GM12878 (cell line): ENCODE results near the gene SEPTIN11. TPM values are rescaled to one million over a fixed set of nuclear protein-coding genes. Genes with fewer than 3 reads are reported as not detected.

ENCODE experiments used
- ATAC-seq: fragments of 200-7000 bp; cut with Tn5 transposase; 3 replicates; pipeline ENCODE4 v1.9.1; 2020; ENCODE audit warnings: mild to moderate bottlenecking, moderate library complexity
- BruUV-seq: library from RNA; stranded (reverse); fragments of 400-500 nt; replicated peaks from 2 replicates; lab custom pipeline; 2021; lab: Mats Ljungman, UMichigan
- CTCF ChIA-PET: fragments of 300-600 bp; sonication (Branson Sonifier 250); formaldehyde crosslinking; extraction: SDS; loops from one replicate; lab custom pipeline; 2021; ENCODE audit warnings: inconsistent platforms; lab: Yijun Ruan, JAX
- POLR2A ChIA-PET: fragments of 350-600 bp; formaldehyde crosslinking; extraction: SDS; loops from one replicate; lab custom pipeline; 2021; ENCODE audit warnings: inconsistent platforms; lab: Charles Lee
- RAD21 ChIA-PET: fragments of 300-600 bp; sonication (Branson Sonifier 250); formaldehyde crosslinking; loops from one replicate; lab custom pipeline; 2023; ENCODE audit warnings: antibody characterized with exemption; ENCODE audit not compliant: unreplicated experiment; lab: Charles Lee
- SMC1A ChIA-PET: fragments of 300-600 bp; sonication (Branson Sonifier 250); formaldehyde crosslinking; loops from one replicate; lab custom pipeline; 2023; ENCODE audit not compliant: unreplicated experiment, uncharacterized antibody; lab: Charles Lee
- DNase-seq: peaks from one replicate; pipeline ENCODE4 v3.0.0-alpha.2; 2011; ENCODE audit warnings: low read depth, low spot score
- FAIRE-seq: peaks from 3 replicates; lab custom pipeline; 2011; peaks lifted over from hg19 to GRCh38; lab: Jason Lieb, UNC
- H2AFZ ChIP-seq: 2 replicates; pipeline ENCODE4 v1.6.0; 2011; ENCODE audit warnings: low read depth, low read length, control low read depth; ENCODE audit not compliant: control insufficient read depth
- H3K27ac ChIP-seq: 2 replicates; pipeline ENCODE4 v1.5.1; 2011; ENCODE audit warnings: control low read depth; ENCODE audit not compliant: control insufficient read depth, insufficient read depth
- H3K27me3 ChIP-seq, 2 experiments: replicated peaks in 1 of 2; 2 replicates each; pipeline versions ENCODE4 v1.6.0 to v1.6.1; 2011; ENCODE audit warnings: low read length in 1 of 2; ENCODE audit not compliant: control insufficient read depth in 2 of 2, insufficient read depth in 2 of 2
- H3K36me3 ChIP-seq, 2 experiments: 2 replicates each; pipeline ENCODE4 v1.5.1; 2011; ENCODE audit warnings: low read length in 1 of 2; ENCODE audit not compliant: control insufficient read depth in 2 of 2, insufficient read depth in 2 of 2
- H3K4me1 ChIP-seq: 2 replicates; pipeline ENCODE4 v1.6.1; 2011; ENCODE audit warnings: mild to moderate bottlenecking, low read length, moderate library complexity, mixed read lengths; ENCODE audit not compliant: control insufficient read depth, insufficient read depth
- H3K4me2 ChIP-seq: 2 replicates; pipeline ENCODE4 v1.6.0; 2011; ENCODE audit warnings: control low read depth; ENCODE audit not compliant: control insufficient read depth, insufficient read depth
- H3K4me3 ChIP-seq: fragments of 200-600 bp; sonication (generic); 2 replicates; pipeline ENCODE4 v1.5.1; 2016
- H3K79me2 ChIP-seq: 2 replicates; pipeline ENCODE4 v1.6.0; 2011; ENCODE audit warnings: low read length; ENCODE audit not compliant: control insufficient read depth, insufficient read depth
- H3K9ac ChIP-seq: 2 replicates; pipeline ENCODE4 v1.8.0; 2011; ENCODE audit warnings: low read length, control low read depth, mixed read lengths; ENCODE audit not compliant: control insufficient read depth, insufficient read depth
- H3K9me3 ChIP-seq: replicated peaks from 3 replicates; pipeline ENCODE4 v1.5.1; 2011; ENCODE audit warnings: mild to moderate bottlenecking, low read length; ENCODE audit not compliant: control insufficient read depth, insufficient read depth
- H4K20me1 ChIP-seq: 2 replicates; pipeline ENCODE4 v1.6.0; 2011; ENCODE audit not compliant: control insufficient read depth, insufficient read depth
- BCL11A ChIP-seq: IDR thresholded peaks from 2 replicates; pipeline ENCODE4 v1.6.1; 2011; ENCODE audit warnings: low read depth, low read length
- BMI1 ChIP-seq: fragments of 450-650 bp; IDR thresholded peaks from 2 replicates; pipeline ENCODE4 v1.6.1; 2016; ENCODE audit warnings: mild to moderate bottlenecking, moderate library complexity, borderline replicate concordance
- BRCA1 ChIP-seq: IDR thresholded peaks from 2 replicates; pipeline ENCODE4 v1.6.1; 2011; ENCODE audit warnings: low read depth, low read length, improper control_type of control experiment
- MEF2A ChIP-seq: IDR thresholded peaks from 2 replicates; pipeline ENCODE4 v1.6.1; 2011; ENCODE audit warnings: low read depth, mild to moderate bottlenecking, low read length, moderate library complexity; ENCODE audit not compliant: insufficient read depth
- NR2C2 ChIP-seq: IDR thresholded peaks from 2 replicates; pipeline ENCODE4 v1.6.1; 2011; ENCODE audit warnings: borderline replicate concordance, low read depth; ENCODE audit not compliant: control insufficient read depth, insufficient read length
- SP1 ChIP-seq: IDR thresholded peaks from one replicate; pipeline ENCODE4 v1.6.1; 2011; ENCODE audit warnings: low read depth, low read length
- SREBF2 ChIP-seq: IDR thresholded peaks from 2 replicates; pipeline ENCODE4 v1.6.1; 2012; ENCODE audit warnings: mild to moderate bottlenecking, low read length
- WRNIP1 ChIP-seq: IDR thresholded peaks from 2 replicates; pipeline ENCODE4 v1.6.1; 2011; ENCODE audit warnings: low read depth, low read length, improper control_type of control experiment, borderline replicate concordance
- WGBS: methylation state at CpG from one replicate; pipeline ENCODE4 v1.1.6; 2016; ENCODE audit warnings: low lambda C conversion rate; ENCODE audit not compliant: insufficient replicate concordance, insufficient coverage; ENCODE audit errors: missing lambda C conversion rate; 5-methylcytosine and 5-hydroxymethylcytosine counted together
- in situ Hi-C: fragments of 300-500 bp; cut with MboI; formaldehyde crosslinking; loops from 9 replicates; pipeline ENCODE4 v1.14.3; 2018; ENCODE audit warnings: mixed read lengths
- intact Hi-C: fragments of 100-400 bp; cut with micrococcal nuclease; formaldehyde crosslinking; loops from one replicate; pipeline ENCODE4 v1.14.2; 2022; ENCODE audit not compliant: unreplicated experiment
- polyA plus RNA-seq, 11 experiments: library from polyadenylated mRNA; depleted of rRNA in 4 of 11; unstranded in 6 of 11; stranded (reverse) in 5 of 11; fragments of >200 nt; fragmentation: Nextera tagmentation in 4 of 11; fragmentation: Illumina TruSeq in 1 of 11; extraction: Ambion mirVana in 4 of 11; extraction: Trizol in 1 of 11; gene quantifications; 1 replicate in 1 of 11; 2 replicates in 10 of 11; pipeline versions ENCODE4 v1.2.1 to v1.2.3, GENCODE V29; 2011 to 2016; ENCODE audit warnings: inconsistent platforms in 2 of 11, missing spikeins in 2 of 11, low read depth in 1 of 11
- total RNA-seq, 4 experiments: library from RNA; depleted of rRNA in 3 of 4; stranded (reverse); fragments of >200 nt in 3 of 4; fragmentation: Illumina TruSeq in 1 of 4; extraction: Trizol in 1 of 4; gene quantifications; 2 replicates each; pipeline versions ENCODE4 v1.2.1 to v1.2.3, GENCODE V29; 2013 to 2021
- TF ChIP-seq, protein P1 (sequence below): fragments of 450-650 bp; IDR thresholded peaks from 2 replicates; pipeline ENCODE4 v1.6.1; 2017; ENCODE audit warnings: mild to moderate bottlenecking, low read depth, inconsistent platforms; ENCODE audit not compliant: poor library complexity, severe bottlenecking
- TF ChIP-seq, protein P2 (sequence below): fragments of 150-350 bp; IDR thresholded peaks from 2 replicates; pipeline ENCODE4 v1.6.1; 2016; ENCODE audit warnings: low read depth, low read length

The SEPTIN11 gene
- total and polyA plus RNA-seq, 10 of the 15 experiments (the other 5 are each of a cell fraction or from before 2014, with no cell fraction given): 24.7 to 160 (median 91.3) TPM

DNA sequence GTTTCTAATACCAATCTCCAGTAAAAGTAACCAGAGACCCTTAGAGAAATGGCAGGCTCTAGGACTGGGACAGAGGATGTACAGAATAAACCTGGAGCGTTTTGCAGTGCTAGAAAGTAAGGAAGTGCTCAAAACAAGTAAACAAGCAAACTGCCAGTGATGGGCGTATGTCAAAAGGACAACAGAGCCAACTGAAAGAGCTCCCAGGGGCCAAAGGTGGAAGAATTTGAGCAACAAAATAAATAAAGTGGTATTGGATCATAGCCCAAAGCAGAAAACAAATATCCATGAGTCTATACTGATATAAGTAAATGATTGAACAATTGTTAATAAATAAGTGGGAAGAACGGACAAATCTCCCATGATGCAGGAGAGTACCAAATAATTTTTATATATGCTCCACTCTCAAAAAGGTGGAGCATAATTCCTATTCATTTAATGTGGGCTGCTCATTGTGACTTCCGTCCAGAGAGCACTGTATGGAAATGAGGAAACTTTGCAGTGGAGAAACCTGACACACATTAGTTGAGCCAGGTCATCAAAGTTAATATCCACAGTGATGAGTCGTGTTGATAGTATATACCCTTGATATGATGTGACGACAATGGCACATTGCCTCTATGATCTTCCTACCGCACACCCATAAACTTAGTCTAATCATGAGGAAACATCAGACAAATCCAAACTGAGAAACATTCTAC lies 17.8 kb upstream of the SEPTIN11 start:
- Histone ChIP-seq H3K4me2 (no peak overlapping the region), H3K9ac (no peak overlapping the region), H3K27ac (no peak overlapping the region)
- no peak for TF ChIP-seq WRNIP1
- TF ChIP-seq BCL11A: no peak
- no peak for TF ChIP-seq BRCA1
- TF ChIP-seq SREBF2: no peak
- TF ChIP-seq NR2C2: no peak
- TF ChIP-seq BMI1: no peak
- TF ChIP-seq SP1: no peak
- TF ChIP-seq, protein P1, sequence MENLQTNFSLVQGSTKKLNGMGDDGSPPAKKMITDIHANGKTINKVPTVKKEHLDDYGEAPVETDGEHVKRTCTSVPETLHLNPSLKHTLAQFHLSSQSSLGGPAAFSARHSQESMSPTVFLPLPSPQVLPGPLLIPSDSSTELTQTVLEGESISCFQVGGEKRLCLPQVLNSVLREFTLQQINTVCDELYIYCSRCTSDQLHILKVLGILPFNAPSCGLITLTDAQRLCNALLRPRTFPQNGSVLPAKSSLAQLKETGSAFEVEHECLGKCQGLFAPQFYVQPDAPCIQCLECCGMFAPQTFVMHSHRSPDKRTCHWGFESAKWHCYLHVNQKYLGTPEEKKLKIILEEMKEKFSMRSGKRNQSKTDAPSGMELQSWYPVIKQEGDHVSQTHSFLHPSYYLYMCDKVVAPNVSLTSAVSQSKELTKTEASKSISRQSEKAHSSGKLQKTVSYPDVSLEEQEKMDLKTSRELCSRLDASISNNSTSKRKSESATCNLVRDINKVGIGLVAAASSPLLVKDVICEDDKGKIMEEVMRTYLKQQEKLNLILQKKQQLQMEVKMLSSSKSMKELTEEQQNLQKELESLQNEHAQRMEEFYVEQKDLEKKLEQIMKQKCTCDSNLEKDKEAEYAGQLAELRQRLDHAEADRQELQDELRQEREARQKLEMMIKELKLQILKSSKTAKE: no peak
- TF ChIP-seq, protein P2, sequence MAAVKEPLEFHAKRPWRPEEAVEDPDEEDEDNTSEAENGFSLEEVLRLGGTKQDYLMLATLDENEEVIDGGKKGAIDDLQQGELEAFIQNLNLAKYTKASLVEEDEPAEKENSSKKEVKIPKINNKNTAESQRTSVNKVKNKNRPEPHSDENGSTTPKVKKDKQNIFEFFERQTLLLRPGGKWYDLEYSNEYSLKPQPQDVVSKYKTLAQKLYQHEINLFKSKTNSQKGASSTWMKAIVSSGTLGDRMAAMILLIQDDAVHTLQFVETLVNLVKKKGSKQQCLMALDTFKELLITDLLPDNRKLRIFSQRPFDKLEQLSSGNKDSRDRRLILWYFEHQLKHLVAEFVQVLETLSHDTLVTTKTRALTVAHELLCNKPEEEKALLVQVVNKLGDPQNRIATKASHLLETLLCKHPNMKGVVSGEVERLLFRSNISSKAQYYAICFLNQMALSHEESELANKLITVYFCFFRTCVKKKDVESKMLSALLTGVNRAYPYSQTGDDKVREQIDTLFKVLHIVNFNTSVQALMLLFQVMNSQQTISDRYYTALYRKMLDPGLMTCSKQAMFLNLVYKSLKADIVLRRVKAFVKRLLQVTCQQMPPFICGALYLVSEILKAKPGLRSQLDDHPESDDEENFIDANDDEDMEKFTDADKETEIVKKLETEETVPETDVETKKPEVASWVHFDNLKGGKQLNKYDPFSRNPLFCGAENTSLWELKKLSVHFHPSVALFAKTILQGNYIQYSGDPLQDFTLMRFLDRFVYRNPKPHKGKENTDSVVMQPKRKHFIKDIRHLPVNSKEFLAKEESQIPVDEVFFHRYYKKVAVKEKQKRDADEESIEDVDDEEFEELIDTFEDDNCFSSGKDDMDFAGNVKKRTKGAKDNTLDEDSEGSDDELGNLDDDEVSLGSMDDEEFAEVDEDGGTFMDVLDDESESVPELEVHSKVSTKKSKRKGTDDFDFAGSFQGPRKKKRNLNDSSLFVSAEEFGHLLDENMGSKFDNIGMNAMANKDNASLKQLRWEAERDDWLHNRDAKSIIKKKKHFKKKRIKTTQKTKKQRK: no peak
- TF ChIP-seq MEF2A: no peak
- TF ChIP-seq, all 136 proteins: peak for 0
- BruUV-seq: no TSS peak
- ATAC-seq (no peak), DNase-seq (no peak), FAIRE-seq (no peak)
- intact Hi-C loops: no loop called here
- H3K4me3 ChIP-seq: no peak overlapping the region
- no peaks in the 10 kb centered on the region for H4K20me1 ChIP-seq
- POLR2A ChIA-PET: no interaction called here
- no peaks in the 10 kb centered on the region for H3K9me3 ChIP-seq
- no peaks in the 10 kb centered on the region for H3K4me1 ChIP-seq
- SMC1A ChIA-PET: no interaction called here
- WGBS: 68% methylated on average over 7 of the region's 7 CpGs
- no peaks in the 10 kb centered on the region for H3K36me3 ChIP-seq
- RAD21 ChIA-PET: no interaction called here
- H3K79me2 ChIP-seq: no peaks in the 10 kb centered on the region
- no peak overlapping the region for H2AFZ ChIP-seq
- no peaks in the 10 kb centered on the region; a peak in 1 of 4 replicates for H3K27me3 ChIP-seq
- in situ Hi-C loops: no loop called here
- CTCF ChIA-PET: interaction anchor here (0.9 kb wide), 1 partner anchor 113 kb away, joined by 3 read pairs; no protein-coding TSS in a partner anchor
